ENCODE results near the gene NCKAP1. TPM values are rescaled to one million over a fixed set of nuclear protein-coding genes. Genes with fewer than 3 reads are reported as not detected.

The NCKAP1 gene
- total and polyA plus RNA-seq, 10 of the 15 experiments (the other 5 are each of a cell fraction or from before 2014, with no cell fraction given), result 0.11 to 1.5 (median 0.52) TPM

DNA sequence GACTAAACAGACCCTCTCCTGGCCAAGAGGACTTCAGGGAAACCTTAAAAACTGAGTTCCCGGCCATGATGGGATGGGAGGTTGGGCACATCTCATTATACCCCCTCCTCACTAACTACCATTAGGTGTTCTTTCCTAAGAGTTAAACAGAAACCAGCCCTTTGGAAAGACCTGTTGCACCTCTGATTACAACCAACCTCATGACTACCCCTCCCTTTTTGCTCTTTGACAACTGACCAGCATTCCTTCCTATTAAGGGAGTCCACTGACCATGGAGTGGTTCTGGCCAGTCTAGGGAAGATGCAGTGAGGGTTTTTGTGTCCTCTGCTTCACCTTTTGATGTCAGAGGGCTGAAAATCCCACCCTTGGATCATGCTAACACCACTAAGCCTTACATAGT is 127.3 kb downstream of the NCKAP1 start (continued):
- TF ChIP-seq HCFC1 (IDR thresholded peaks at IDR 0.05; ENCODE audit: low read length), result no peak
- TF ChIP-seq, protein P1, sequence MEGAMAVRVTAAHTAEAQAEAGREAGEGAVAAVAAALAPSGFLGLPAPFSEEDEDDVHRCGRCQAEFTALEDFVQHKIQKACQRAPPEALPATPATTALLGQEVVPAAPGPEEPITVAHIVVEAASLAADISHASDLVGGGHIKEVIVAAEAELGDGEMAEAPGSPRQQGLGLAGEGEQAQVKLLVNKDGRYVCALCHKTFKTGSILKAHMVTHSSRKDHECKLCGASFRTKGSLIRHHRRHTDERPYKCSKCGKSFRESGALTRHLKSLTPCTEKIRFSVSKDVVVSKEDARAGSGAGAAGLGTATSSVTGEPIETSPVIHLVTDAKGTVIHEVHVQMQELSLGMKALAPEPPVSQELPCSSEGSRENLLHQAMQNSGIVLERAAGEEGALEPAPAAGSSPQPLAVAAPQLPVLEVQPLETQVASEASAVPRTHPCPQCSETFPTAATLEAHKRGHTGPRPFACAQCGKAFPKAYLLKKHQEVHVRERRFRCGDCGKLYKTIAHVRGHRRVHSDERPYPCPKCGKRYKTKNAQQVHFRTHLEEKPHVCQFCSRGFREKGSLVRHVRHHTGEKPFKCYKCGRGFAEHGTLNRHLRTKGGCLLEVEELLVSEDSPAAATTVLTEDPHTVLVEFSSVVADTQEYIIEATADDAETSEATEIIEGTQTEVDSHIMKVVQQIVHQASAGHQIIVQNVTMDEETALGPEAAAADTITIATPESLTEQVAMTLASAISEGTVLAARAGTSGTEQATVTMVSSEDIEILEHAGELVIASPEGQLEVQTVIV (IDR thresholded peaks at IDR 0.05; ENCODE audit: borderline replicate concordance, partially characterized antibody), result no peak
- TF ChIP-seq USF1 (IDR thresholded peaks at IDR 0.05; ENCODE audit: borderline replicate concordance, extremely low read length, insufficient read depth, low read depth, low read length), result no peak
- no peak for TF ChIP-seq ZNF207 (IDR thresholded peaks at IDR 0.05; ENCODE audit: borderline replicate concordance)

GRCh38 chr2:182907081-182907830 is 131.0 kb downstream of the NCKAP1 start:
- Histone ChIP-seq H3K36me3 (ENCODE audit: control insufficient read depth in 2 of 2, insufficient read depth in 2 of 2, low read length in 1 of 2) (no peaks in the 10 kb centered on the region), H3K9me3 (replicated peaks; ENCODE audit: control insufficient read depth, insufficient read depth, low read length) (no peaks in the 10 kb centered on the region), H3K27me3 (replicated peaks in 1 of 2; ENCODE audit: control insufficient read depth in 2 of 2, insufficient read depth in 2 of 2, low read length in 1 of 2) (no peaks in the 10 kb centered on the region), H3K79me2 (ENCODE audit: control insufficient read depth, insufficient read depth, low read length) (no peaks in the 10 kb centered on the region), H3K9ac (ENCODE audit: control insufficient read depth, insufficient read depth, low read length) (no peak overlapping the region), H2AFZ (ENCODE audit: control insufficient read depth, low read depth, low read length) (no peak overlapping the region), H3K4me3 (no peak overlapping the region), H4K20me1 (ENCODE audit: control insufficient read depth, insufficient read depth) (no peaks in the 10 kb centered on the region), H3K27ac (ENCODE audit: control insufficient read depth, insufficient read depth) (no peak overlapping the region), H3K4me1 (ENCODE audit: control insufficient read depth, insufficient read depth, low read length) (no peaks in the 10 kb centered on the region), H3K4me2 (ENCODE audit: control insufficient read depth, insufficient read depth) (no peak overlapping the region)
- BruUV-seq (replicated peaks), result no TSS peak
- TF ChIP-seq ZSCAN29 (IDR thresholded peaks at IDR 0.05) (no peak), ZNF217 (IDR thresholded peaks at IDR 0.05) (no peak), NBN (IDR thresholded peaks at IDR 0.05) (no peak), ETV6 (conservative IDR thresholded peaks at IDR 0.05 in 1 of 2, IDR thresholded peaks at IDR 0.05 in 1 of 2; ENCODE audit: borderline replicate concordance in 1 of 2, low read depth in 1 of 2) (no peak), KLF5 (IDR thresholded peaks at IDR 0.05; ENCODE audit: partially characterized antibody) (no peak), MYC (IDR thresholded peaks at IDR 0.05; ENCODE audit: insufficient read depth, insufficient read length, insufficient replicate concordance, low read length, severe bottlenecking) (no peak), HDAC2 (IDR thresholded peaks at IDR 0.05) (no peak), BRCA1 (IDR thresholded peaks at IDR 0.05; ENCODE audit: low read depth, low read length) (no peak), POLR2AphosphoS2 (IDR thresholded peaks at IDR 0.05; ENCODE audit: low read depth, low read length) (no peak)
- TF ChIP-seq, protein P2, sequence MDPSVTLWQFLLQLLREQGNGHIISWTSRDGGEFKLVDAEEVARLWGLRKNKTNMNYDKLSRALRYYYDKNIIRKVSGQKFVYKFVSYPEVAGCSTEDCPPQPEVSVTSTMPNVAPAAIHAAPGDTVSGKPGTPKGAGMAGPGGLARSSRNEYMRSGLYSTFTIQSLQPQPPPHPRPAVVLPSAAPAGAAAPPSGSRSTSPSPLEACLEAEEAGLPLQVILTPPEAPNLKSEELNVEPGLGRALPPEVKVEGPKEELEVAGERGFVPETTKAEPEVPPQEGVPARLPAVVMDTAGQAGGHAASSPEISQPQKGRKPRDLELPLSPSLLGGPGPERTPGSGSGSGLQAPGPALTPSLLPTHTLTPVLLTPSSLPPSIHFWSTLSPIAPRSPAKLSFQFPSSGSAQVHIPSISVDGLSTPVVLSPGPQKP (IDR thresholded peaks at IDR 0.05; ENCODE audit: low read depth, low read length), result no peak
- TF ChIP-seq, protein P3, sequence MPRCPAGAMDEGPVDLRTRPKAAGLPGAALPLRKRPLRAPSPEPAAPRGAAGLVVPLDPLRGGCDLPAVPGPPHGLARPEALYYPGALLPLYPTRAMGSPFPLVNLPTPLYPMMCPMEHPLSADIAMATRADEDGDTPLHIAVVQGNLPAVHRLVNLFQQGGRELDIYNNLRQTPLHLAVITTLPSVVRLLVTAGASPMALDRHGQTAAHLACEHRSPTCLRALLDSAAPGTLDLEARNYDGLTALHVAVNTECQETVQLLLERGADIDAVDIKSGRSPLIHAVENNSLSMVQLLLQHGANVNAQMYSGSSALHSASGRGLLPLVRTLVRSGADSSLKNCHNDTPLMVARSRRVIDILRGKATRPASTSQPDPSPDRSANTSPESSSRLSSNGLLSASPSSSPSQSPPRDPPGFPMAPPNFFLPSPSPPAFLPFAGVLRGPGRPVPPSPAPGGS (IDR thresholded peaks at IDR 0.05; ENCODE audit: borderline replicate concordance, insufficient read depth, low read depth, low read length, poor library complexity, severe bottlenecking), result no peak
- in situ Hi-C loops (cut with MboI) (no loop called here), intact Hi-C loops (cut with micrococcal nuclease; ENCODE audit: unreplicated experiment) (no loop called here)
- 79% methylated on average over 7 of the region's 7 CpGs for WGBS (ENCODE audit: insufficient coverage, insufficient replicate concordance, low lambda C conversion rate, missing lambda C conversion rate)
- ChIA-PET CTCF (interaction anchor here (0.6 kb wide), 1 partner anchor 258 kb away, joined by 3 read pairs; no protein-coding TSS in a partner anchor), RAD21 (ENCODE audit: unreplicated experiment) (no interaction called here), POLR2A (interaction anchor here (0.6 kb wide), 1 partner anchor 205 kb away, joined by 5 read pairs; no protein-coding TSS in a partner anchor), SMC1A (ENCODE audit: uncharacterized antibody, unreplicated experiment) (interaction anchor here (1.2 to 1.4 kb wide), 2 partner anchors 14 to 73 kb away, joined by 3 to 5 read pairs; no protein-coding TSS in a partner anchor)
- ATAC-seq (no peak), FAIRE-seq (no peak), DNase-seq (ENCODE audit: low read depth, low spot score) (no peak)
